ENCODE results near the gene BRICD5.
A peak's percentile ranks its signal among the peaks of the same experiment; 100 is the strongest.

BRICD5 gene

DNA sequence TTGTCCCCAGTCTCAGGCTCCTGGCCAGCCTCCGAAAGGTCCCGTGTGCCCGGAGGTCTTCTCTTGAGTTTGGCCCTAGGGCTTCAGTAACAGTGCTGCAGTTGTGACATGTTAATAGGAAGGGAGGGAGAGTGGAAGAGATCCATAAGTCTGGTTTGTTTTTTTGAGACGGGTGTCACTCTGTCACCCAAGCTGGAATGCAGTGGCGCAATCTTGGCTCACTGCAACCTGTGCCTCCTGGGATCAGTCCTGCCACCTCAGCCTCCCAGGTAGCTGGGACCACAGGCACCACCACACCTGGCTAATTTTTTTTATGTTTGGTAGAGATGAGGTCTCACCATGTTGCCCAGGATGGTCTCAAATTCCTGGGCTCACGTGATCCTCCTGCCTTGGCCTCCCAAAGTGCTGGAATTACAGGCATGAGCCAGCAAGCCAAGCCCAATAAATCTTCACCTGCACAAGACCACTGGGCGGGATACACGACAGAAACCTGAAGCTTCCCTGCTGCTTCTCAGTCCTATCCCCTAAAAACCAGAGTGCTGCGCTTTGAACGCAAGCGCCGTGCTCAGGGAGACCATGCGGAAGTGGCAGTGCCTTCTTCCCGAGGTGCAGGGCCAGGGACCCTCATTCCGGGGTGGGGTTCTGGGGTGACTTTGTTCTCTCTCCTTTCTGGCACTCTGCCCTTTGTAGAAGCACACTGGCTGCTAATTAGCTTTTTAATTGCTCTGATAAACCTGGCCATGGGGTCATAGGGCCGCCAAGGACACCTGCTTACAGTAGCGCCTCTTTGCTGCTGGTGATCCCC is 44.2 kb downstream of the BRICD5 start:
- no peaks in the 10 kb centered on the region for H3K27me3 Mint-ChIP-seq
- H3K36me3 Mint-ChIP-seq (ENCODE audit: low read depth) = peaks cover 44% of the 10 kb centered on the region
- H3K9me3 Mint-ChIP-seq = no peaks in the 10 kb centered on the region
- H3K27ac Mint-ChIP-seq = peak overlapping the region; percentile 79
- H3K4me1 Mint-ChIP-seq (ENCODE audit: low read depth) = peaks cover 7% of the 10 kb centered on the region
- no peak for DNase-seq
- H3K4me3 Mint-ChIP-seq = no peak overlapping the region

DNA sequence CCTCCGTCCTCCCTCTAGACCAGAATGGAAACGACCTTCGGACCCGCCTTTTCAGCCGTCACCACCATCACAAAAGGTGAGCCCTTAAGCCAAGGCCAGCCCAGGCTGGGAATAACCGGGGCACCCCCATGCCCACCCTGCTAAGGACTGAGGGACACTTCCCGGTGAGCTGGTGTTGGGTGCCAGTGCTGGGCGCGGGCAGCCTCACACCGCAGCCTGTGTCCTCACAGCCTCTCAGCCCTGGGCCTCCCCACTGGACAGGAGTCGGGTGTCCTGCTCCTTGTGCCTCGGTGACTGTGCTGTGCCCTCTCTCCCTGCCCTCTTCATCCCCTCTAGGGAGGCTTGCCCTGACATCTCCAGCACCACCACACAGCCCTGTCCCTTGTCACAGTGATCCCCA is 44.8 kb downstream of the BRICD5 start:
- no peak for DNase-seq
- Mint-ChIP-seq H3K9me3 (no peaks in the 10 kb centered on the region), H3K4me1 (ENCODE audit: low read depth) (peaks cover 7% of the 10 kb centered on the region), H3K36me3 (ENCODE audit: low read depth) (peaks cover 44% of the 10 kb centered on the region), H3K27ac (peak overlapping the region; percentile 79), H3K27me3 (no peaks in the 10 kb centered on the region), H3K4me3 (no peak overlapping the region)

DNA sequence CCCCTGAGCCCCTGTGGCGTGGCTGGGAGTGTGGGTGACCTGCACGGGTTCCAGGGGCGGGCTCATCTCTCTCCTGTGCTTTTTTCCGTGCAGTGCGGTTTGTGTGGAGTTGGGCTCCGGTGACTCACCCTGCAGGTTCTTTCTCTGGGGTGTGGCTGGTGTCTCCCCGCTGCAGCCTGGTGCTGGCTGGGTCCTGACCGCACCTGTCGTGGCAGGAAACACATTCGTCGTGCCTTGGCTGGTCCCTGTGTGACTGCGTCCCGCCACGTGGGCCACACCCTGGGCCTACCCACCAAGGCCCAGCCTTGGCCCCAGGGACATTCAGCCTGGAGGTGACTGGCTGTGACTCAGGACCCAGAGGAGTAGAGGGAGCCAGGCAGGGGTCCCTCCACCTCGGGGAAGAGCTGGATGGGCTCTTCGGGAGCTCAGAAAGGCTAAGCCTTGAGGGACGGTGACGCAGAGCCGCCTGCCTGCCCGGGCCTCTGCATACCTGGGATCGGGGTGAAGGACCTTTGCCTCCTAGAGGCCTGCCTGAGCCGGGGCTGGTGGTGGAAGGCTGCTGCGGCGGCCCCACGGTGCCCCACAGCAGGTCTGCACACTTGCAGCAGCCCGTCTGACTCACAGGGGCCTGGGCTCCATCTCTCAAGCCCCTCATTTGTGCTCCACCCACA is 47.3 kb downstream of the BRICD5 start:
- peak overlapping the region; percentile 76 for H3K27ac Mint-ChIP-seq
- no peak overlapping the region for H3K4me3 Mint-ChIP-seq
- peaks cover 15% of the 10 kb centered on the region for H3K4me1 Mint-ChIP-seq (ENCODE audit: low read depth)
- H3K27me3 Mint-ChIP-seq = no peaks in the 10 kb centered on the region
- H3K36me3 Mint-ChIP-seq (ENCODE audit: low read depth) = peaks cover 31% of the 10 kb centered on the region
- DNase-seq = no peak
- H3K9me3 Mint-ChIP-seq = no peaks in the 10 kb centered on the region

DNA sequence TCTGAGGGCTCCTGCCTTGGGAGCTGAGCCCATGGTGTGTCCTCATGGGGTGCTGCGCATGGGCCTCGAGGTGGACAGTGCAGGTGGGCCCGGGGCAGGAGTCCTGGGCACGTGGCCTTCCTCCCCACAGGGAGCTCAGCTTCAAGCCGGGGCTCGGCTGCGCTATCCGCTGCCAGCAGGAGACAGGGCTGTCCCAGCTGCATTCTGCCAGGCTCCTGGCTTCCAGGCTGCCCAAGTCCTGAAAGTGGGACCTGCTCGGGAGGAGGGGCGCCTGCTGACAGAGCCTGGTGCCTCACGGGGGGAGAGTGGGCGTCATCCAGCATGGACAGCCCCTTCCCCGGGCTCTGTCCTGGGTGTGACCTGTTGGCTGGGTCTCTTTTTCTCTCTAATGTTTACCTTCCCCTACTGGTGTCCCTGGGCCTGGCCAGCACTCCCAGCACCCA is 48.0 kb downstream of the BRICD5 start:
- no peak overlapping the region for H3K4me3 Mint-ChIP-seq

DNA sequence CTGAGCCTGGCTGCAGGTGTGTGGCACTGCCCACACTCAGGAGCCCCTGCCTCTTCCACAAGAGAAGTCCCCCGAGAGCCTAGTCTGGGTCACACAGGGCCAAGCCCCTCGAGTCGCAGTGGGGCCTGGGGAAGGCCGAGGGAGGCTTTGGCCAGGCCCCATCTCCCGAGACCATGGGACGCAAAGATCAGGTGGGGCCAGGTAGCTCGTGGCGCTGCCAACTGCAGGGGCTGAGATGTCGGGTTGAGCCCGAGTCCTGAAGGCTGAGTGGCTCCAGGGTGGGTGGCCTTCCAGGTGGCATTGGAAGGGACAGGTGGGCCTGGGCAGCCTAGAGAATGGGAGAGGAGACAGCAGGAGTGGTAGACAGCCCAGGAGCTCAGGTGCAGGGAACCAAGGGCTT is 48.8 kb downstream of the BRICD5 start:
- H3K27ac Mint-ChIP-seq = peak overlapping the region; percentile 61
- H3K9me3 Mint-ChIP-seq = no peaks in the 10 kb centered on the region
- no peak for DNase-seq
- H3K4me1 Mint-ChIP-seq (ENCODE audit: low read depth) = peaks cover 28% of the 10 kb centered on the region
- no peak overlapping the region for H3K4me3 Mint-ChIP-seq
- H3K27me3 Mint-ChIP-seq = no peaks in the 10 kb centered on the region
- peaks cover 33% of the 10 kb centered on the region for H3K36me3 Mint-ChIP-seq (ENCODE audit: low read depth)

More for the DNA sequence above, 48.0 kb downstream of the BRICD5 start:
- no peaks in the 10 kb centered on the region for H3K27me3 Mint-ChIP-seq
- H3K9me3 Mint-ChIP-seq = no peaks in the 10 kb centered on the region
- no peak overlapping the region for H3K27ac Mint-ChIP-seq
- no peak for DNase-seq
- H3K4me1 Mint-ChIP-seq (ENCODE audit: low read depth) = peaks cover 20% of the 10 kb centered on the region
- H3K36me3 Mint-ChIP-seq (ENCODE audit: low read depth) = peaks cover 30% of the 10 kb centered on the region

DNA sequence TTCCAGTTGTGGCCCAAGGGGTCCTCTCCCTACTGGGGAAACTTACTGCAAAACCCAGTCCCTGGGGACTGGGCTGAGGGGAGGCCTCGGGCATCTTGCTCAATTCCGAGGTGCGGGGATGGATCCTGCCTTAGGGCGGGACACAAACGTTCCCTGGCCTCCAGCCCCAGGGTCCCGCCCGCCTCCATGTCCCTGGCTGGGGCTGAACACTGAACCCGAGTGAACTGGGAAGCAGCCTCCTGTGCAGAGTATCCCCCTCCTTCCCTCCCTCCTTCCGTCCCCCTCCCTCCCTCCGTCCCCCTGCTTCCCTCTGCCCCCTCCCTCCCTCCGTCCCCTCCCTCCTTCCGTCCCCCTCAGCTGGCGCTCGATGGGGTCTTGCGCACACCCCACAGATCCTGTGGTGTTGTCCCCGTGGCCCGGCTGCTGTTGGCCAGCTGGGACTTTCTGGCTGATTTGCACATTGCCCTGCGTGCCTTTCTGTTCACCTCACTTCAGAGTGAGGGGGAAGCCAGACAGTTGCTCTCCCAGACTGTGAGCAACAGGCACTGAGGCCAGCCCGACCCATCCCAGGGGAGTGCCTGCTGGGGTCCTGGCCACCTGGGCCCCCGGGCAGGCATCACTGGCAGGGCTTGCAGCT is 49.6 kb downstream of the BRICD5 start:
- no peaks in the 10 kb centered on the region for H3K9me3 Mint-ChIP-seq
- peaks cover 34% of the 10 kb centered on the region for H3K4me1 Mint-ChIP-seq (ENCODE audit: low read depth)
- H3K36me3 Mint-ChIP-seq (ENCODE audit: low read depth) = peaks cover 29% of the 10 kb centered on the region
- no peak for DNase-seq
- no peaks in the 10 kb centered on the region for H3K27me3 Mint-ChIP-seq
- no peak overlapping the region for H3K4me3 Mint-ChIP-seq
- H3K27ac Mint-ChIP-seq = peak overlapping the region; percentile 40

All from activated T-cell treated with anti-CD3 and anti-CD28 coated beads, Interleukin-2, amount 50 U/mL, for 24 hours (primary cell).